GM18858 (cell line): ENCODE measurements around the gene EEPD1.
"Not testable (repeated sequence)": the region's sequence is repeated elsewhere in the genome, so short reads cannot be mapped to it uniquely, and the experiment has no call there.

Experiments
- ATAC-seq: cut with Tn5 transposase; IDR thresholded peaks from one replicate; pipeline ENCODE4 v1.9.1; 2021; ENCODE audit not compliant: unreplicated experiment

EEPD1 gene

DNA sequence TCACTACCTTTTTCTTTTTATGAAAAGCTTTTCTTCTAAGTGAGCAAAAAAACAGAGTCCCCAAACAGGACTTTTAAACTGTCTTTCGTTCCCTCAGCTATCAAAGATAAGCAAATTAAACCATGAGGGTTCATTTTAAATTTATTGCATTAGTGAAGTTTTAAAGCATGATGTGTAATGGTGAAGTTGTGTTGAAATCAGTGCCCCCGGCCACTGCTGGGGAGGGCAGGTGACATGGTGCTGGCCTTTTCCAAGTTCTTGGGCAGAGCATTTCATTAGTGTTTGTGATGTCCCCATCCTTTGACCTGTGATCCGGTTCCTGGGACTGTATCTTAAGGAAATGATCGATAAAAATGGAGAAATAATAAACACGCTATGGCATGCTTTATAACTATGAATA is 96.0 kb downstream of the EEPD1 start:
- ATAC-seq = no peak

DNA sequence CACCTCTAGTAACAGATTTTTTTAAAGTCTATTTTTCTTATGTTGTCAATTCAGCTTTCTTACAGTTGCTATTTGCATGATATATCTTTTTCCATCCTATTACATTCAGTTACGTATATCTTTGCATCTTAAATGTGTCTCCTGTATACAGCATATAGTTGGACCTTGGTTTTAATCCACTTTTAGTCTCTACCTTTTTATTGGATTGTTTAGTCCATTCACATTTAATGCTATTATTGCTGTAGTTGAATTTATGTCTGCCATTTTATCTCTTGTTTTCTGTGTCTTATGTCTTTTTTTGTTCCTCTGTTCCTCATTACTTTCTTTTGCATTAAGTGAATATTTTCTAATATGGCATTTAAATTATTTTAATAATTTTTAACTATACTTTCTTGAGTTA is 100.6 kb downstream of the EEPD1 start:
- ATAC-seq = no peak

DNA sequence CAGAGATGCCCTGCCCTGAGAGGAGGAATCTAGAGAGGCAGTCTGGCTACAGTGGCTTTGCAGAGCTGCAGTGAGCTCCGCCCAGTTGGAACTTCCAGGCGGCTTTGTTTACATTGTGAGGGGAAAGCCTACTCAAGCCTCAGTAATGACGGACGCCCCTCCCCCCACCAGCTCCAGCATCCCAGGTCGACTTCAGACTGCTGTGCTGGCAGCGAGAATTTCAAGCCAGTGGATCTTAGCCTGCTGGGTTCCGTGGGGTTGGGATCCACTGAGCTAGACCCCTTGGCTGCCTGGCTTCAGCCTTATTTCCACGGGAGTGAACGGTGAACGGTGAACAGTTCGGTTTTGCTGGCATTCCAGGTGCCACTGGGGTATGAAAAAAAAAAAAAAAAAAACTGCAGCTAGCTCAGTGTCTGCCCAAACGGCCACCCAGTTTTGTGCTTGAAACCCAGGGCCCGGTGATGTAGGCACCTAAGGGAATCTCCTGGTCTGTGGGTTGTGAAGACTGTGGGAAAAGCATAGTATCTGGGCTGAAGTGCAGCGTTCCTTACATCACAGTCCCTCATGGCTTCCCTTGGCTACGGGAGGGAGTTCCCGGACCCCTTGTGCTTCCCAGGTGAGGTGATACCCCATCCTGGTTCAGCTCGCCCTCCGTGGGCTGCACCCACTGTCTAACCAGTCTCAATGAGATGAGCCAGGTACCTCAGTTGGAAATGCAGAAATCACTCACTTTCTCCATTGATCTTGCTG is 105.6 kb downstream of the EEPD1 start:
- not testable (repeated sequence) for ATAC-seq

GRCh38 chr7:36260481-36260880 is 107.4 kb downstream of the EEPD1 start:
- peak; percentile 39 for ATAC-seq

GRCh38 chr7:36261019-36261754 is 108.1 kb downstream of the EEPD1 start:
- peak; percentile 37 for ATAC-seq

DNA sequence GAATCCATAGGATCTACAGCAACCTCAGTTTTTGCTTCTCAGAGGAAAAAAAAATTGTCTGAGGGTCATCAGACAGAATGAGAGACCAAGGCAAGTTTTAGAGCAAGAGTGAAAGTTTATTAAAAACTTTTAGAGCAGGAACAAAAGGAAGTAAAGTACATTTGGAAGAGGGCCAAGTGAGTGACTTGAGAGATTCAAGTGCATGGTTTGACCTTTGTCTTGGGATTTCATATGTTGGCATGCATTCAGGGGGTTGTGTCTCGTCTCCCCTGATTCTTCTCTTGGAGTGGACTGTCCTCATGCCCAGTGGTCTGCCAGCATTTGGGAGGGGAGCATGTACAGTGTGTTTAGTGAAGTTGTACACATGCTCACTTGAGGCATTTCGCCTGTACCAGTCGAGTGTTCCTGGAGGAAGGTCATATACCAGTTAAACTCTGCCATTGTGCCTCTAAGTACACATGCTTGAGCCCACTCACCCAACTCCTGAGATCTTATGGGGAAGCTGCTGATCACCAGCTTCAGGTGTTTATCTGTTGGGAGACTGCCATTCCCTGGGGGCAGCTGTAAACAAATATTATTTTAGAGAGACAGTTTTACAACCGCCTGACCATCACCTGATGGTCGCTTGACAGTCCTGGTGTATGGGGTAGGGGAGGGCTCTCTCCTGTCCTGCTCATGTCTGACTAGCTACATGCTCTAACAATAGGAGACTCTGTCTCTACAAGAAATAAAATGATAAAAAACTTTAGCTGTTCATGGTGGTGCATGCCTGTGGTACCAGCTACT is 109.4 kb downstream of the EEPD1 start:
- ATAC-seq = no peak

- ATAC-seq = no peak
Observed at GRCh38 chr7:36263095-36263484, 110.0 kb downstream of the EEPD1 start.

GRCh38 chr7:36264123-36264801 is 111.2 kb downstream of the EEPD1 start:
- ATAC-seq = no peak

- ATAC-seq = no peak
Observed at GRCh38 chr7:36264913-36265516, 112.0 kb downstream of the EEPD1 start.

GRCh38 chr7:36265680-36266079 is 112.6 kb downstream of the EEPD1 start:
- no peak for ATAC-seq

DNA sequence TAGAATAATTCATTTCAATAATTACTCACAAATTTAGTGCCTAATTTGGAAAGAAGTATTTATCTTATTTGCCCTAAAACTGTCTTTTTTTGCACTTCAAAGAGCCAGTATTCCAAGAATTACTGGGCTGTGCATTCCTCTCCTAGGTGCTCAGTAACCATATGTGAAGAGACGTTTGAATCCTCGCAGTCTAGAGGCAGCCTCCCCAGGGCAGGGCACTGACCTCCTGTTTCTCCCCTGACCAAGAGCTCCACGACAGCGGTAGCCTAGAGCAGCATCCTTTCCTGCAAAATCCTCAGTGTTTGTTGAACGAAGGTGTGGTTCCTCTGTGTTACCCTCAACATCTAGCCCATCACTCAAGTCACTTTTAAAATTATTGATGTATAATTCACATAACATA is 113.1 kb downstream of the EEPD1 start:
- ATAC-seq = no peak

DNA sequence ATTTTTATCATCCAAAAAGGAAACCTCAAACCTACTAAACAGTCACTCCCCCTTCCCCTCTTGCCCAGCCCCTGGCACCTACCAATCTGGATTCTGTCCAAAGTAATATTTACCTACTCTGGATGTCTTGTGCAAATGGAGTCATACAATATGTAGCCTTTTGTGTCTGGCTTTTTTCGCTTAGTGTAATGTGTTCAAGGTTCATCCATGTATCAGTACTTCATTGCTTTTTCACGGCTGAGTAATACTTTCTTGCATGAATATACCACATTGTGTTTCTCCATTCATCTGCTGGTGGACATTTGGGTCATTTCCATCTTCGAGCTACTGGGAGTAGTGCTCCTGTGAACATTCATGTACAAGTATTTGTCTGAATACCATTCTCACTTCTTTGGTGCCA is 113.6 kb downstream of the EEPD1 start:
- ATAC-seq = no peak

- ATAC-seq = no peak
Observed at GRCh38 chr7:36272211-36272566, 119.1 kb downstream of the EEPD1 start.

DNA sequence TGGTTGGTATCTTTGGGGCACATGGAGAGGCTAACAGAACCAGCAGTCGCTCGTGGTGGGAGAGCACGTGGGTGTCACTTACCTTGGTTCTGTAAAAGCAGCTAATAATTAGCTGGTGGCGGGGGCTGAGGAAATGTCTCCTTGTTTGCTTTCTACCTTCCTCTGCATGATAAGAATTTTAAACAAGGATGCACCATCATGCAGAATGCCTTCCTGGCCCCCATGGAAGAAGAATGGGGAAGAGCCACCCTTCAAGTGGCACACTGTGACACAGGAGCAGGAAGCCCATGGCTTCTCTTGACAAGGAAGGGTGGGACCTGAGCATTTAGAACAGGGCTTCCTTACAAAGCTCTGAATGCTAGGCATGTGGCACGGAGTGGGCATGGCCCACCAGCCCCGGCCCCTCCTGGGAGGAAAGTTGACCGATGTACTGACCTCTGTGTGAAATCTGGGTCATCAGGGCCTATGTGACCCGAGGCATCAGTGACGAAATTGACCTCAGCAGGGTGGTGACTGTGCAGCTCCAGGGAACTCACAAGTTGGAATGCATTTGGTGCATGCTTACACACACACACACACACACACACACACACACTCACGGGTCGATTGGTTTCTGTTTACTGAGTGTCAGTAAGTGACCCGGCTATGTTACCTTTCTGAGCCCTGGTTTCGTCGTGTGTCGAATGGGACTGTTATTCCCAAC is 119.7 kb downstream of the EEPD1 start:
- no peak for ATAC-seq

DNA sequence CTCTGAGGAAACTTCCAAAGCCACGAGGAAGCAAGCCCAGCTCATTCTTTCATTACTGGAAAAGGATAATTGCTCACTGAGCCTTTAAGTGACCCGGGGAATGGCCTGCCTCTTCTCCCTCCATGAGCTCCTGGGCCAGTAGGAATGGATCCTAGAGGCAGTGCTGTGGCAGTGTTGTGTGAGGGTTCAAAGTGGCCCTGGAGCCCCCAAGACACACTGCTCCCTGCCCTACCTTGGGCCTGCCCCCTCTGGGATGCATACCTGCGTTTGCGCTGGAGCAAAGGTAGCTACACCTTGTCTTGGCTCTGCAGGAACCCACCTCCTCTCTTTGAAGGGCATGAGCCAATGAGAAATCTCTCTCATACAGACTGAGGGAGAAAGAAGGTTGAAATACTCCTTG is 120.8 kb downstream of the EEPD1 start:
- ATAC-seq = no peak

- no peak for ATAC-seq
Observed at GRCh38 chr7:36275735-36276284, 122.8 kb downstream of the EEPD1 start.

DNA sequence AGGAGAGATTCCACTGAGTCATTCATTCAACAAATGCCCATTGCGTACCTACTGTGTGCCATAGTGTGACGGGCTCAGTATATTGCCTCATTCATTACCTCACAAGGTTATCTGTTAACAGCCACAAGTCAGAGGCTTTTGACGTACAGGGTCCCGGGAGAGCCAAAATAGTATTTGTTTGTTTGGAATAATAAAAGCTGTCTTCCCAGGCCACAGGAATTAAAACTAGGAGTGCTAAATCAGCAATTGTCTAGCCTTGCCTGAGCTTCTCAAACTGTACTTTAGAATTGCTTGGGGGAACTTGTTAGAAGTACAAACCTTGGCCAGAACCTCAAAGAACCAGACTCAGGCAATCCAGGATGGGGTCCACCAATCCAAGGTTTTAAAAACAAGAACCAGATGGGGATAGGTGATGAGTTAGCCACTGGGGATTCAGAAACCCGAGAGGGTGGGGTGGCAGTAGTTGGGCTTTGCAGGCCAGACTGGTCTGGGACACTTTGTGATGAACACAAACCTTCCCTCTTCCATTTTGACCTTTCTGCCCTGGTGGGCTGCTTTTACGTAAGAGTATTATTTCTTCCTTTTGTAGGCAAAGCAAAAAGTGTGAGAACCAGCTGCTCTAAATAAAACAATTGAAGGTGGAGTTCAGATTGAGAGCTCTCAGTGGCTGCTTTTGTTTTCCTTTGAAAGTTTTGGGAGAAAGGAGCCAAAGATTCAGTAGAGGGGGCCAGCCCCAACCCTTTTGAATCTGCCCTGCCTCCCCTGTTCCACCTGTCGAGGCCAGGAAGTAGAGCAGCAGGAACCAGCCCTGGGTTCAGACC is 123.6 kb downstream of the EEPD1 start:
- ATAC-seq = no peak

DNA sequence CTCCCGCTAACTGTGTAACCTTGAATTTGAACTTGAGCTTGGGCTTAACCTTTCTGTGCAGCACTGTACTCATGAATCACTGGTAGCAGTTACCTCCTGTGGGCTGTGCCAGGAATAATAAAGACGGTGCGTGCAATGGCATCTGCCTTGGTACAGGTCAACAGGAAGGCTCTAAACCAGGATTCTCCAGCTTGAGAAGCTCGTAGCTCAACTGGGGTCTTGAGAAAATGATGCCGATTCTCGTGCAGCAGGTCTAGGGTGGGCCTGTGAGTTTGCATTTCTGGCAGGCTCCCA is 124.1 kb downstream of the EEPD1 start:
- ATAC-seq = no peak

DNA sequence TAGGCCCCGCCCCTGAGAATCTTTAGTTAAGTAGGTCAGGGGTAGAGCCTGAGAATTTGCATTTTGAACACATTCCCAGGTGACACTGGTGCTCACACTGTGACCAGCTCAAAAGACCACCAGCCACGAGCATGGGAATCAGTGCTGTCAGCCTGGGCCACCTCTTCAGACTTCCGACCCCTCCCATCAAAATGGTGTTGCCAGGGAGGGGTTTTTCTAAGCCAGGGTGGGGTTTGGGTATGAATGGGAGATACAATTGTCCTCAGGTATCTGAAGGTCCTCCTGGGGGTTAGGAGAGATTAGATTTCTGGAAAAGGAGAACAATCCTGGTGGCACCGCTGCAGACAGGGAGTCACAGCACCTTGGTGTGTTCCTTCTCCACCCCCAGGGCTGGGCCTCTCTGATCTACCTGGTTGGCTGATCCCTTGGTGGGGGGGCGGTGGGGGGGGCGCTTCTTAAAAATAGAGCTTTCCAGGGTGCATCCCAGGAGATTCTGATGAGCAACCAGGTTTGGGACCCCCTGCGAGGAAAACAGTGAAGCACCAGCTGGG is 125.1 kb downstream of the EEPD1 start:
- ATAC-seq = no peak
